ENCODE data around the gene EML1.

Gene EML1

GRCh38 chr14:99824776-99825175 lies 31.6 kb downstream of the EML1 start:
- no peak for DNase-seq (ENCODE audit: low read depth in 2 of 2)

- DNase-seq (ENCODE audit: low read depth in 2 of 2) = no peak
Observed at GRCh38 chr14:99829450-99829849, 36.2 kb downstream of the EML1 start.

GRCh38 chr14:99831303-99831702 lies 38.1 kb downstream of the EML1 start:
- no peak for DNase-seq (ENCODE audit: low read depth in 2 of 2)

- DNase-seq (ENCODE audit: low read depth in 2 of 2) = no peak
Observed at GRCh38 chr14:99831903-99832685, 38.9 kb downstream of the EML1 start.

- DNase-seq (ENCODE audit: low read depth in 2 of 2) = no peak
Observed at GRCh38 chr14:99837822-99838221, 44.6 kb downstream of the EML1 start.

- DNase-seq (ENCODE audit: low read depth in 2 of 2) = no peak
Observed at GRCh38 chr14:99838639-99839134, 45.5 kb downstream of the EML1 start.

GRCh38 chr14:99839696-99840095 lies 46.5 kb downstream of the EML1 start:
- DNase-seq (ENCODE audit: low read depth in 2 of 2) = no peak

GRCh38 chr14:99840265-99840664 lies 47.1 kb downstream of the EML1 start:
- no peak for DNase-seq (ENCODE audit: low read depth in 2 of 2)

GRCh38 chr14:99840774-99841305 lies 47.6 kb downstream of the EML1 start:
- DNase-seq (ENCODE audit: low read depth in 2 of 2) = no peak

GRCh38 chr14:99841436-99842071 lies 48.3 kb downstream of the EML1 start:
- no peak for DNase-seq (ENCODE audit: low read depth in 2 of 2)

- DNase-seq (ENCODE audit: low read depth in 2 of 2) = no peak
Observed at GRCh38 chr14:99842141-99842540, 48.9 kb downstream of the EML1 start.

- DNase-seq (ENCODE audit: low read depth in 2 of 2) = no peak
Observed at GRCh38 chr14:99846808-99847207, 53.6 kb downstream of the EML1 start.

GRCh38 chr14:99850709-99851108 lies 57.5 kb downstream of the EML1 start:
- no peak for DNase-seq (ENCODE audit: low read depth in 2 of 2)

GRCh38 chr14:99852578-99852977 lies 59.4 kb downstream of the EML1 start:
- DNase-seq (ENCODE audit: low read depth in 2 of 2) = no peak

- DNase-seq (ENCODE audit: low read depth in 2 of 2) = no peak
Observed at GRCh38 chr14:99853206-99853605, 60.0 kb downstream of the EML1 start.

GRCh38 chr14:99854831-99855230 lies 61.6 kb downstream of the EML1 start:
- DNase-seq (ENCODE audit: low read depth in 2 of 2) = no peak

GRCh38 chr14:99855271-99855670 lies 62.1 kb downstream of the EML1 start:
- no peak for DNase-seq (ENCODE audit: low read depth in 2 of 2)

- DNase-seq (ENCODE audit: low read depth in 2 of 2) = no peak
Observed at GRCh38 chr14:99857551-99857950, 64.3 kb downstream of the EML1 start.

GRCh38 chr14:99860219-99860618 lies 67.0 kb downstream of the EML1 start:
- DNase-seq (ENCODE audit: low read depth in 2 of 2) = no peak

- DNase-seq (ENCODE audit: low read depth in 2 of 2) = no peak
Observed at GRCh38 chr14:99862136-99862535, 68.9 kb downstream of the EML1 start.

GRCh38 chr14:99863059-99863458 lies 69.8 kb downstream of the EML1 start:
- no peak for DNase-seq (ENCODE audit: low read depth in 2 of 2)

- DNase-seq (ENCODE audit: low read depth in 2 of 2) = no peak
Observed at GRCh38 chr14:99865408-99865807, 72.2 kb downstream of the EML1 start.

GRCh38 chr14:99870617-99871016 lies 77.4 kb downstream of the EML1 start:
- DNase-seq (ENCODE audit: low read depth in 2 of 2) = no peak

Measured in stimulated activated CD8-positive, alpha-beta memory T cell treated with anti-CD3 and anti-CD28 coated beads, Interleukin-7, amount 100 ng/mL, for 4 hours (primary cell).